HL-60/S4 treated with retinoic acid at 250 ng/mL for 4 days and 3 days (cell line): ENCODE results near the gene PRL.

ENCODE experiments used
- in situ Hi-C: fragments of 300-500 bp; cut with MboI; formaldehyde crosslinking; loops from 2 replicates; pipeline ENCODE4 v1.7.0; 2022; ENCODE audit warnings: low sequenced_read_pairs

PRL gene

GRCh38 chr6:22237526-22237925 is 59.3 kb downstream of the PRL start:
- in situ Hi-C loops: no loop called here
